Muscle layer of duodenum (tissue), 2 donors: ENCODE measurements around the gene NPLOC4.
"Not testable (repeated sequence)": the region's sequence is repeated elsewhere in the genome, so short reads cannot be mapped to it uniquely, and the experiment has no call there.

Source experiments
- H3K27ac ChIP-seq: one replicate; pipeline ENCODE4 v1.7.0; 2013; ENCODE audit warnings: mild to moderate bottlenecking, low read length
- H3K27me3 ChIP-seq: one replicate; pipeline ENCODE4 v1.7.0; 2013; ENCODE audit warnings: low read depth, mild to moderate bottlenecking, control low read depth, low read length
- H3K36me3 ChIP-seq, 2 donors: one replicate each; pipeline ENCODE4 v1.7.0; 2013; ENCODE audit warnings: low read length in 2 of 2, control low read depth in 1 of 2, mild to moderate bottlenecking in 1 of 2; ENCODE audit not compliant: insufficient read depth in 2 of 2, control insufficient read depth in 1 of 2
- H3K4me1 ChIP-seq, 2 donors: one replicate each; pipeline ENCODE4 v1.7.0; 2013; ENCODE audit warnings: low read length in 2 of 2, mild to moderate bottlenecking in 2 of 2, control low read depth in 1 of 2, moderate library complexity in 1 of 2; ENCODE audit not compliant: insufficient read depth in 2 of 2, control insufficient read depth in 1 of 2
- H3K4me3 ChIP-seq, 2 donors: one replicate each; pipeline ENCODE4 v1.7.0; 2013; ENCODE audit warnings: low read length in 2 of 2, low read depth in 1 of 2, mild to moderate bottlenecking in 1 of 2
- H3K9me3 ChIP-seq, 2 donors: one replicate each; pipeline ENCODE4 v1.7.0; 2013; ENCODE audit warnings: low read length in 2 of 2, control low read depth in 1 of 2, mild to moderate bottlenecking in 1 of 2; ENCODE audit not compliant: control insufficient read depth in 1 of 2
- donor health status: healthy.

The NPLOC4 gene

DNA sequence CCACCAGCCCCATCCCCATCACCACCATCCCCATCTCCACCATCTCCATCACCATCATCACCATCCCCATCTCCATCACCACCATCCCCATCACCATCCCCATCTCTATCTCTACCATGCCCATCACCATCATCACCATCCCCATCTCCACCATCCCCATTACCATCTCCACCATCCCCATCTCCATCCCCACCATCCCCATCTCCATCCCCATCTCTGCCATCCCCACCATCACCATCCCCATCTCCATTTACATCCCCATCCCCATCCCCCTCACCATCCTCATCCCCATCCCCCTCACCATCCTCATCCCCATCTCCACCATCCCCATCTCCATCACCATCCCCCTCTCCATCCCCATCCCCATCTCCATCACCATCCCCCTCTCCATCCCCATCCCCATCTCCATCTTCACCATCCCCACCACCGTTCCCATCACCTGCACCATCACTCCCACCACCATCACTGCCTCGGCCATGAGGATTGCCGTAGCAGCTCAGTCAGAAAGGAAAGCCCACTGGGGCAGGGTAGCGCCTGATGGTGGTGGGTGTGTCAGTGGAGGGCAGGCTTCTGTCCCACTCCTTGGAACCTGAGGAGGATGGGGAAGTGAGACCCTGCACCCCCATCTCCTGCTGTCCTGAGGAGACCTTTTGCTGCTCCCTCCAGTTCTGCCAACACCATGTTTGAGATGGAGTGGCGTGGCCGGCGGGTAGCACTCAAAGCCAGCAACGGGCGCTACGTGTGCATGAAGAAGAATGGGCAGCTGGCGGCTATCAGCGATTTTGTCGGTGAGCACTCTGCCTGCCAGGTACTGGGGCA, 101.2 kb downstream of the NPLOC4 start:
- H3K9me3 ChIP-seq = peaks cover 0 to 3% of the 10 kb centered on the region in 2 donors
- H3K4me3 ChIP-seq = no peak overlapping the region
- H3K36me3 ChIP-seq = peaks cover 0 to 26% of the 10 kb centered on the region in 2 donors
- H3K27ac ChIP-seq = no peak overlapping the region
- H3K4me1 ChIP-seq = peaks cover 0 to 11% of the 10 kb centered on the region in 2 donors
- H3K27me3 ChIP-seq = peaks cover 22% of the 10 kb centered on the region

DNA sequence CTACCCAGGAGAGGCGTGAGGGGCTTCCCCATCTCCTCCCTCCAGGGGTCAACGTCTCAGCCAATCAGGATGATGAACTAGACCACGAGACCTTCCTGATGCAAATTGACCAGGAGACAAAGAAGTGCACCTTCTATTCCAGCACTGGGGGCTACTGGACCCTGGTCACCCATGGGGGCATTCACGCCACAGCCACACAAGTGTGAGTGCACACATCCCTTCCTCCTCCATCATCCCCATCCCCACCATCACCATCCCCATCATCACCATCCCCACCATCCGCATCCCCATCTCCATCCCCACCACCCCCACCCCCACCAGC, 101.9 kb downstream of the NPLOC4 start:
- peaks cover 0 to 19% of the 10 kb centered on the region in 2 donors for H3K36me3 ChIP-seq
- H3K27ac ChIP-seq = no peak overlapping the region
- no peak overlapping the region for H3K4me3 ChIP-seq
- peaks cover 0 to 11% of the 10 kb centered on the region in 2 donors for H3K4me1 ChIP-seq
- peaks cover 22% of the 10 kb centered on the region for H3K27me3 ChIP-seq
- H3K9me3 ChIP-seq = peaks cover 0 to 3% of the 10 kb centered on the region in 2 donors

DNA sequence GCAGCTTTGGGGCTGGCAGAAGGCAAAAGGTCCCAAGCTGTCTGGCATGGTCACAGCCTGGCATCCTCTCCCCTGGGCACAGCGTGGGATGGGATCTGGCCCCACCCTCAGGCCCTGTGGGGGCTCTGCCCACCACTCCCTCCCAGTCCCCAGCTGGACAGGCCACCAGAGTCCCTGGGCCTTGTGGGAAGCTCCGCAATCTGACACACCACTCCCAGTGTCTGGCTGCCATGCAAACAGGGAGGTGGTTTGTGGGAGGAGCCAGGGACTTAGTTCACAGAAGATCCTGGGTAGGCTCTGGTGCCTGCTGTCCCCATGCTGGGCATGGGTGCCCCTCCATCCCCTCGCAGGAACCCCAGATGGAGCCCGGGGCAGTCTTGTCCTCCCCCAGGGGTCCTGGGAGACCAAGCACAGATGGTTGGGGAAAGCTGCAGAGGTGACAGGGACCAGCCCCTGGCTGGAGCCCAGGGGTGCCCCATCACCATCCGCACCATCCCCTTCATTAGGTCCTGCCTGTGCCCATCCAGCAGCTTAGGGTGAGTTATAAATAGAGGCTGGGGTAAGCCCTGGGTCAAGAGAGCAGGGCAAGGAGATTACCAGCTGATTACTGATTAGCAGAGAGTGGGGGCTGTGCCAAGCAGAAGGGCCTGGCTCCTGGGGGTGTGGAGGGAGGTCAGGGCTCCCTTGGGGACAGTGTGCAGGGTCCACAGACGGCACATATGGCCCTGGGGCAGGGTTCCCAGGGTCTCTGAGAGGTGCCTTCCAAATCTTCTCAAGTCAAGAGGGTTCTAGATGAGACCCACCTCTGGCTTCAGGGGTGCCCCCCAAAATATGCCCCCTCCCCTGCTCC, 102.5 kb downstream of the NPLOC4 start:
- Histone ChIP-seq H3K36me3 (peaks cover 0 to 13% of the 10 kb centered on the region in 2 donors), H3K27me3 (peaks cover 23% of the 10 kb centered on the region), H3K4me3 (no peak overlapping the region), H3K9me3 (peaks cover 0 to 3% of the 10 kb centered on the region in 2 donors), H3K4me1 (peaks cover 0 to 11% of the 10 kb centered on the region in 2 donors), H3K27ac (no peak overlapping the region)

DNA sequence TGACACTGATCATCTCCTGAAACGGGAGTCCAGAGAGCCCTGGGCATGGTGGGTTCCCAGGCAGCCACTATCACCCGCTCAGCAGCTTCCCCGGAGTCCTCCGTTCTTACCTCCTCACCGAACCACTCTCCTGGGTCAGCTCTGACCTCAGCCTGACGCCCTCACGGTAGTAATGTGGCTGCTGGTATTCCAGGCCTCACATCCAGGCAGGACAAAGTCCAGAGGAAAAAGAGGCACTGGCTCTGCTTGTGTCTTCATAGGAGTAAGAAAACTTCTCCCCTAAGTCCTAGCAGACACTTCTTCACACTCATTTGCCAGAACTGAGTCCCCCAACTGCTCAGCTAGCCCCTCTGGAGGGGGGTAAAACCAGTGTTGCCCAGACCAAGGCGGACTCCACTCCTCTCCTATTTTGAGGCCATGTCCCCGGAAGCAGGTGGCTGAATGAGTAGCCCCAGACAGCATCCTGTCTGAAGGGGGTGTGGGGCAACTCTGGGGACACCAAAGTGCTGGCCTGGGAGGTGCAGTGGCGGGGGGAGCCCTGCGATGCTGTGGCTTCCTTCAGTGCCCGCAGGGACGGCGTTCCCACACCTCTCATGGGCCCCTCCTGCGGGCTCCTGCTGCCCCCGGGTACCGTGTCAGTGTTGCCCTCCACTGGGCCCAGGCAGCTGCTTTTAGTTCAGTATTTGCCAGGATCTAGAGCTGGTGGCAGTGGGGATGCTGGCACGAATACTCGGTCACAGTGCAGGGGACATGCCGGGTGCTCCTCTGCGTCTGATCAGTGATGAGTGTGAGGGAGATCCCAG, 103.4 kb downstream of the NPLOC4 start:
- peaks cover 29% of the 10 kb centered on the region for H3K27me3 ChIP-seq
- H3K4me1 ChIP-seq = peaks cover 0 to 11% of the 10 kb centered on the region in 2 donors
- H3K27ac ChIP-seq = no peak overlapping the region
- peaks cover 0 to 3% of the 10 kb centered on the region in 2 donors for H3K9me3 ChIP-seq
- H3K36me3 ChIP-seq = peaks cover 0 to 7% of the 10 kb centered on the region in 2 donors
- H3K4me3 ChIP-seq = no peak overlapping the region

DNA sequence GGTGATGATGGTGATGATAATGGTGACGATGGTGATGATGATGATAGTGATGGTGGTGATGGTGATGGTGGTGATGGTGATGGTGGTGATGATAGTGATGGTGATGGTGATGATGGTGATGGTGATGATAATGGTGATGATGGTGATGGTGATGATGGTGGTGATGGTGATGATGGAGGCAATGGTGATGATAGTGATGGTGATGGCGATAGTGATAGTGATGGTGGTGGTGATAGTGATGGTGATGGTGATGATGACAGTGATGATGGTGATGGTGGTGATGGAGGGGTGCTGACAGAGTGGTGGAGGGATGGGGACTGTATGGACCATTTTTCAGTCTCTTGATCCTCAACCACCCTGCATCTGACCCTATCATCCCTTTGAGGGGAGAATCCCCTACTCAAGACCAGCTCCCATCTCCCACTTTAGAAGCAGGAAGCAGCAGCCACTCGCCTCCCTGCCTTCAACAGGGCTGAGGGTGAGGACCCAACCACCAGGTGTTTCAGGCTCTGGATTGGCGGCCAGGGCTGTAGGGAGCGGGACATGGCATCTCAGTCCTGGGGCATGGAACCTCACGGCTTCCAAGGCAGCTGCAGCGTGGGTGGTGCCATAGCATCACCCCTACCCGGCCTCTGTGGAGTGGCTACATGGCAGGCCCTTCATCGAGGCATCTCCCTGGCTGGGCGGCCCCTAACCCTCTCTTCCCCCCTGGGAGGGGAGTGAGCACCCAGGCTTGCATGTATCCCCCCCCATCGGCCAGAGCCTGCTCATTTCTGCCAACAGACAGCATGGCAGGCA, 104.2 kb downstream of the NPLOC4 start:
- H3K4me3 ChIP-seq = no peak overlapping the region
- H3K27me3 ChIP-seq = peaks cover 28% of the 10 kb centered on the region
- no peaks in the 10 kb centered on the region for H3K36me3 ChIP-seq
- H3K9me3 ChIP-seq = peaks cover 0 to 3% of the 10 kb centered on the region in 2 donors
- H3K27ac ChIP-seq = no peak overlapping the region
- peaks cover 0 to 11% of the 10 kb centered on the region in 2 donors for H3K4me1 ChIP-seq

DNA sequence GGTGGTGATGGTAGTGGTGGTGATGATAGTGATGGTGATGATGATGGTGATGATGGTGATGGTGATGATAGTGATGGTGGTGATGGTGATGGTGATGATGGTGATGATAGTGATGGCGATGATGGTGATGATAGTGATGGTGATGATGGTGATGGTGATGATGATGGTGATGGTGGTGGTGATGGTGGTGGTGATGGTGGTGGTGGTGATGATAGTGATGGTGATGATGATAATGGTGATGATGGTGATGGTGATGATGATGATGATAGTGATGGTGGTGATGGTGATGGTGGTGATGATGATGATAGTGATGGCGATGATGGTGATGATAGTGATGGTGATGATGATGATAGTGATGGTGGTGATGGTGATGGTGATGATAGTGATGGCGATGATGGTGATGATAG, 104.9 kb downstream of the NPLOC4 start:
- not testable (repeated sequence) for H3K27ac ChIP-seq, H3K9me3 ChIP-seq, H3K36me3 ChIP-seq, H3K4me3 ChIP-seq
- Histone ChIP-seq H3K27me3 (peaks cover 30% of the 10 kb centered on the region), H3K4me1 (peaks cover 0 to 10% of the 10 kb centered on the region in 2 donors)

DNA sequence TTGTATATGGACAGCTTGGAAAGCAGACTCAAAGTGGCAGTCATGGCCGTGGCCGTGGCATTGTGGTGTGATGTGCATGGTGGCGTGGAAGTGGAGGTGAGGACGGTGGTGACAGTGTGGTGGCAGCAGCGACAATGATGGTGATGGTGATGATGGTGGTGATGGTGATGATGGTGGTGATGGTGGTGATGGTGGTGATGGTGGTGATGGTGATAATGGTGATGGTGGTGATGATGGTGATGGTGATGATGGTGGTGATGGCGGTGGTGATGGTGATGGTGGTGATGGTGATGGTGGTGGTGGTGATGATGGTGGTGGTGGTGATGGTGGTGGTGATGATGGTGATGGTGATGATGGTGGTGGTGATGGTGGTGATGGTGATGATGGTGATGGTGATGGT, 105.9 kb downstream of the NPLOC4 start:
- H3K27me3 ChIP-seq = peaks cover 31% of the 10 kb centered on the region
- not testable (repeated sequence) for H3K4me1 ChIP-seq, H3K36me3 ChIP-seq, H3K9me3 ChIP-seq, H3K4me3 ChIP-seq, H3K27ac ChIP-seq

DNA sequence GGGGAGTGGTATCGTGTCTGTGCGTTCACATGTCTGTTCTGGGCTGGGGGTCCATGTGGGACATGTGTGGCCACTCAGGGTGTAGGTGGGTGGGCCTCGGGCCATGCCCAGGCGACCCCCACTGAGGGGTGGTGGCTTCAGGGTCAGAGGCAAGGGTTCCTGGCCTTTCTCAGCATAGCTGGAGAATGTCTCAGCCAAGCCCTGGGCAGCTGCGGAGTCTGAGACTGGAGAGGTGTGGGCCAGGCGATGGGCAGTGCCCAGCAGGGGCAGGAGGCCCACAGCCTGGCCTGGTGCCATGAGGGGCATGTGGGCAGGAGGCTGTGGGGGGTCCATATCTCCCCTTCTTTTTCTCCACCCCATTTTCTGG, 107.5 kb downstream of the NPLOC4 start:
- H3K9me3 ChIP-seq = no peaks in the 10 kb centered on the region
- H3K4me1 ChIP-seq = peaks cover 0 to 5% of the 10 kb centered on the region in 2 donors
- peaks cover 33% of the 10 kb centered on the region for H3K27me3 ChIP-seq
- no peak overlapping the region for H3K27ac ChIP-seq
- H3K4me3 ChIP-seq = no peak overlapping the region
- no peaks in the 10 kb centered on the region for H3K36me3 ChIP-seq

DNA sequence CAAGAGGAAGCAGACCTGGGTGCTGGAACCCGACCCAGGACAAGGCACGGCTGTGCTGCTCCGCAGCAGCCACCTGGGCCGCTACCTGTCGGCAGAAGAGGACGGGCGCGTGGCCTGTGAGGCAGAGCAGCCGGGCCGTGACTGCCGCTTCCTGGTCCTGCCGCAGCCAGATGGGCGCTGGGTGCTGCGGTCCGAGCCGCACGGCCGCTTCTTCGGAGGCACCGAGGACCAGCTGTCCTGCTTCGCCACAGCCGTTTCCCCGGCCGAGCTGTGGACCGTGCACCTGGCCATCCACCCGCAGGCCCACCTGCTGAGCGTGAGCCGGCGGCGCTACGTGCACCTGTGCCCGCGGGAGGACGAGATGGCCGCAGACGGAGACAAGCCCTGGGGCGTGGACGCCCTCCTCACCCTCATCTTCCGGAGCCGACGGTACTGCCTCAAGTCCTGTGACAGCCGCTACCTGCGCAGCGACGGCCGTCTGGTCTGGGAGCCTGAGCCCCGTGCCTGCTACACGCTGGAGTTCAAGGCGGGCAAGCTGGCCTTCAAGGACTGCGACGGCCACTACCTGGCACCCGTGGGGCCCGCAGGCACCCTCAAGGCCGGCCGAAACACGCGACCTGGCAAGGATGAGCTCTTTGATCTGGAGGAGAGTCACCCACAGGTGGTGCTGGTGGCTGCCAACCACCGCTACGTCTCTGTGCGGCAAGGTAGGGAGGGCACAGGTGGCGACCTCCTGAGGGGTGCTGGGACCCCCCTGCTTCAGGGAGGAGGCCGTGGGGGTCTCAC, 108.1 kb downstream of the NPLOC4 start:
- Histone ChIP-seq H3K36me3 (no peaks in the 10 kb centered on the region), H3K27ac (no peak overlapping the region), H3K27me3 (peaks cover 35% of the 10 kb centered on the region), H3K9me3 (no peaks in the 10 kb centered on the region), H3K4me3 (no peak overlapping the region), H3K4me1 (peaks cover 0 to 6% of the 10 kb centered on the region in 2 donors)

DNA sequence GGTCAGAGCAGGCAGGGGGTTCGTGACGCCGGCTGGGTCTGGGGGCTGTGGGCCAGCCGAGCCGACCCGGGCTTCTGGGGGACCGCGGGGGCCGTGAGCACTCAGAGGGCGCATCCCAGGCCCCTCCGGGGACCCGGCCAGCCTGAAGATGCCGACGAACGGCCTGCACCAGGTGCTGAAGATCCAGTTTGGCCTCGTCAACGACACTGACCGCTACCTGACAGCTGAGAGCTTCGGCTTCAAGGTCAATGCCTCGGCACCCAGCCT, 108.6 kb downstream of the NPLOC4 start:
- Histone ChIP-seq H3K9me3 (no peaks in the 10 kb centered on the region), H3K27me3 (peaks cover 38% of the 10 kb centered on the region), H3K27ac (no peak overlapping the region)

More for the DNA sequence above, 108.6 kb downstream of the NPLOC4 start:
- Histone ChIP-seq H3K36me3 (no peaks in the 10 kb centered on the region), H3K4me3 (no peak overlapping the region), H3K4me1 (peaks cover 0 to 10% of the 10 kb centered on the region in 2 donors)
